GM13977 (cell line): Measurements from ENCODE around the gene FBXO48.
A peak's percentile ranks its signal among the peaks of the same experiment; 100 is the strongest.

Experiments used
- DNase-seq: peaks from one replicate; pipeline ENCODE4 v3.0.0; 2012; ENCODE audit warnings: low spot score
- in situ Hi-C: fragments of 300-500 bp; cut with MboI; formaldehyde crosslinking; loops from one replicate; pipeline ENCODE4 v1.12.0; 2022; ENCODE audit warnings: low sequenced_read_pairs, low pct_unique_long_range_greater_than_20kb, mixed read lengths, inconsistent platforms; ENCODE audit not compliant: unreplicated experiment
- TF ChIP-seq, protein P1 (sequence below): IDR thresholded peaks from 2 replicates; pipeline ENCODE4 v1.5.1; 2012; ENCODE audit warnings: mild to moderate bottlenecking, control low read depth; ENCODE audit not compliant: insufficient read depth; ENCODE audit errors: extremely low read depth, missing control alignments

Gene FBXO48

DNA sequence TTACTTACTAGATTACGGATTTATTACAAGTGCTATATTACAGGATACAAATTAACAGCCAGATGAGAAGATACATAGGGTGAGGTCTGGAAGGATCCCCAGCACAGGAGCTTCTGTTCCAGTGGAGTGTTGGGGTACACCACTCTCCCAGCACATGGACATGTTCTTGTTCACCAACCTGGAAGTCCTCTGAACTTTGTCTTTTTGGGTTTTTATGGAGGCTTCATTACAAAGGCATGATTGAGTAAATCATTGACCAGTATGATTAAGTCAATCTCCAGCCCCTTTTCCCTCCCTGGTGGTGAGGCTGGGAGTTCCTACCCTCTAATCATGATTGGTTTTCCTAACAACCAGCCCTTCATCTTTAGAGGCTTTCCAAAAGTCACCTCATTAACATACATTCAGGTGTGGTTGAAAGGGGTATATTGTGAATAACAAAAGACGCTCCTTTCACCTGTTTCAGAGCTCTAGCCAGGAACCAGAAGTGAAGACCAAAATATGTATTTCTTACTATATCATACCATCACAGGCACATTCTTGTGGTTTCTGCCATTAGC, 38.6 kb upstream of the FBXO48 start:
- in situ Hi-C loops = no loop called here
- TF ChIP-seq, protein P1, sequence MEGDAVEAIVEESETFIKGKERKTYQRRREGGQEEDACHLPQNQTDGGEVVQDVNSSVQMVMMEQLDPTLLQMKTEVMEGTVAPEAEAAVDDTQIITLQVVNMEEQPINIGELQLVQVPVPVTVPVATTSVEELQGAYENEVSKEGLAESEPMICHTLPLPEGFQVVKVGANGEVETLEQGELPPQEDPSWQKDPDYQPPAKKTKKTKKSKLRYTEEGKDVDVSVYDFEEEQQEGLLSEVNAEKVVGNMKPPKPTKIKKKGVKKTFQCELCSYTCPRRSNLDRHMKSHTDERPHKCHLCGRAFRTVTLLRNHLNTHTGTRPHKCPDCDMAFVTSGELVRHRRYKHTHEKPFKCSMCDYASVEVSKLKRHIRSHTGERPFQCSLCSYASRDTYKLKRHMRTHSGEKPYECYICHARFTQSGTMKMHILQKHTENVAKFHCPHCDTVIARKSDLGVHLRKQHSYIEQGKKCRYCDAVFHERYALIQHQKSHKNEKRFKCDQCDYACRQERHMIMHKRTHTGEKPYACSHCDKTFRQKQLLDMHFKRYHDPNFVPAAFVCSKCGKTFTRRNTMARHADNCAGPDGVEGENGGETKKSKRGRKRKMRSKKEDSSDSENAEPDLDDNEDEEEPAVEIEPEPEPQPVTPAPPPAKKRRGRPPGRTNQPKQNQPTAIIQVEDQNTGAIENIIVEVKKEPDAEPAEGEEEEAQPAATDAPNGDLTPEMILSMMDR = no peak
- DNase-seq = no peak

- in situ Hi-C loops = no loop called here
Measured at GRCh38 chr2:68501768-68502167, 34.7 kb upstream of the FBXO48 start.

DNA sequence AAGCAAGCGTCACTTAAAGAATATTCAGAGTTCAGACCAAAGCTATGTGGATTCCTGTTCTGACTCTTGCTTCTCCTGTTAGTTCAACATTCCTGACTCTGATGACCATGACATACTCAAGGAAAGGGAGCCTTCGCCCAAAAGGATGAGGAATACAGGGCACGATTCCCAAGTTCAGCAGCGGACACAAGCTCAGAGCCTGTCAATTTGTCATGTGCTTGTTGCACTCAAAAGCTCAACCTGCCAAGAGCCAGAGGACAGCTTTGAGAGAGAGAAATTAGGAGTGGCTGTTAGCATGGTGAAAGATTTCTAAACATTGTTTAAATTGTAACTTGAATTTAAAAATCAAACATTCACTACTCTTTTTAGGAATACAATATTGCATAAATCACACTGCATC, 33.6 kb upstream of the FBXO48 start:
- in situ Hi-C loops = no loop called here
- no peak for DNase-seq
- TF ChIP-seq, protein P1 = no peak

More at GRCh38 chr2:68501768-68502167, 34.7 kb upstream of the FBXO48 start:
- TF ChIP-seq, protein P1 = no peak
- no peak for DNase-seq

DNA sequence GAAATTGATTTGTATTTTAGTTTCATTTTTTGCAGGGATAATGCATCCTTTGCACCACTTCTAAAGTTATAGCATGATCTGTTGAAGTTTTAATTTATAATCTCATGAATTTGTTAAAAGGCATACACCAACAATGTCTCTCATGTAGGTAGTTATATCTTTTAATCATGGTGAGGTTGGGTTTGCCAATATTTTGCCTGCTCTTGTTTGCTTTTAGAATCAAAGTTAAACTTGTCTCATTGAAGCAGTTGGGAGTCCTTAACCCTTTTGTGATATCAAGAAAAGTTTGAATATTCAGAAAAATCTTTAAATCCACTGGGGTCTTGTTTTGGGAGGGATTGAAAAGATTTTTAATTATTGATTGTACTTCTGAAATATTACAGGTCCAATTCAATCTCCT, 32.0 kb upstream of the FBXO48 start:
- in situ Hi-C loops = loop anchor here (25.0 kb wide), 1 partner anchor 213 kb away; no protein-coding TSS in a partner anchor
- DNase-seq = no peak
- TF ChIP-seq, protein P1 = no peak

DNA sequence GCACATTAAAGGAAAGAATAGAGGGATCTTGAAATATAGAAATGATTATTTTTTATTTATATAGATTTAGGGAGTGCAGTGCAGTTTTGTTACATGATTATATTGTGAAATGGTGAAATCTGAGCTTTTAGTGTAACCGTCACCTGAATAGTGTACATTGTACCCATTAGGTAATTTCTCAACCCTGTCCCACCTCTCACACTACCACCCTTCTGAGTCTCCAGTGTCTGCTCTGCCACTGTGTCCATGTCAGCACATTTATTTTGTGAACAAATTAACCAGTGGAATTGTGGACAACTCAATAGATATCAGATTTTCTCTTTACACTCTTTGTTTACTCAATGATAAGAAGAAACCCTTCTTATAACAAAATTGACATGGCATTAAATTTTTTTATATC, 24.5 kb upstream of the FBXO48 start:
- TF ChIP-seq, protein P1 = no peak
- DNase-seq = no peak
- in situ Hi-C loops = loop anchor here (25.0 kb wide), 1 partner anchor 221 kb away; no protein-coding TSS in a partner anchor

DNA sequence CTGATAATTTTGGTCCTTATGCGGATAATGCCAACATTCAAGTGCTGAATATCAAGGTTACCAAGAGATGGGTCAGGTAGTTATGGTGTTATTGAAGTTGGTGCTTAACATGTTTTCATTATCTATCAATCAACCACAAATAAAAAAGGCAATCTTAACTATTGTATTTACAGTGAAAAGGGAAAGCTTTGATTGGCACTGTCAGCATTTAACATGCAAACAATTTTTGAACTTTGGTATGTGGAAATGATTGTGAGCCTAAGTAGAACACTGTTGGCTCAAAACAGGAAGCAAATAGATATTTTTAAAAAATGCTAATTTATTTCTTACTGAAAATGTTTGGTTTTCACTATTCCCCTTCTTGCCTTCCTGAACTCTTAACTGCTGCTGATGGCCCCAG, 22.2 kb upstream of the FBXO48 start:
- in situ Hi-C loops = loop anchor here (25.0 kb wide), 1 partner anchor 223 kb away; no protein-coding TSS in a partner anchor
- TF ChIP-seq, protein P1 = no peak

DNA sequence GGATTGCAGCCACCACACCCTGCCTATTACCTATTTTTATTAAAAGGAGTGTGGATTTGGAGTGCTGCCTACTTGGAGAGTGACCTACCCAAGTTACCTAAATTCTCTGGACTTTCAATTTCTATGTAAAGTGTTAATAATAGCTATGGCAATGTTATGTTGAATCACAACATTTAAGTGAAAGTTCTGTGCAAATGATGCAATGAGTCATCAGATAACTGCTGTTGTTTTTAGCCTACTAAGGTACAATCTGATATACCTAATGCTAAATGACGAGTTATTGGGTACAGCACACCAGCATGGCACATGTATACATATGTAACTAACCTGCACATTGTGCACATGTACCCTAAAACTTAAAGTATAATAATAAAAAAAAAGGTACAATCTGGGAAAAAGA, 21.5 kb upstream of the FBXO48 start:
- in situ Hi-C loops = loop anchor here (25.0 kb wide), 1 partner anchor 224 kb away; no protein-coding TSS in a partner anchor
- peak; percentile 25 for DNase-seq

More for the DNA sequence above, 22.2 kb upstream of the FBXO48 start:
- DNase-seq = no peak
